Right ventricle myocardium superior (tissue), 1 donor: ENCODE measurements around the gene BCL7B. TPM values are rescaled to one million over a fixed set of nuclear protein-coding genes. Genes with fewer than 3 reads are reported as not detected.
"Not testable (repeated sequence)": the region's sequence is repeated elsewhere in the genome, so short reads cannot be mapped to it uniquely, and the experiment has no call there.

Source experiments
- ATAC-seq: fragments of 200-7000 bp; cut with Tn5 transposase; one replicate; pipeline ENCODE4 v1.9.1; 2020; ENCODE audit warnings: mild to moderate bottlenecking; ENCODE audit not compliant: poor library complexity
- DNase-seq: peaks from one replicate; pipeline ENCODE4 v3.0.0-alpha.2; 2020
- intact Hi-C: fragments of 100-400 bp; cut with DNase I; formaldehyde crosslinking; loops from one replicate; pipeline ENCODE4 v1.11.2; 2022
- total RNA-seq: library from RNA; stranded (reverse); fragmentation: NEBNext Ultra II Directional; extraction: Animal tissue kit (Norgen Biotek cat#: 25700); gene quantifications from one replicate; pipeline ENCODE4 v1.2.1, GENCODE V29; 2021
- donor health status: DM: no; HTN: yes; CAD: no; lungs with severe emphysema.

The BCL7B gene
- total RNA-seq, 1 donor from 2014 or later, result 76.2 TPM

DNA sequence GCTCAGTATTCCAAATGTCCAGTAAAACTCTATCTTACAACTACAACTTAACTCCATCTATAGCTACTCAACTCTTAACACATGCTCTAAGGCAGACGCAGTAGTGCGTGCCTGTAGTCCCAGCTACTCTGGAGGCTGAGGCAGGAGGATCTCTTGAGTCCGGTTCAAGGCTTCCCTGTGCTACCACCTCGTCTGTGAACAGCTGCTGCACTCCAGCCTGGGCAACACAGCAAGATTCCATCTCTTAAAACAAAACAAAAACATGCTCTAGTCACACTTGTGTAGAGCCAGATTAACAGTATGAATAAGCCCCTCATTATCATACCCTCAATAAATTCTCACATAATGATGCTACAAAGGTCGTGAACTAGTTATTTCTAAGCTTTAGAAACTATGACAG lies 39.0 kb downstream of the BCL7B start:
- no peak for ATAC-seq
- no peak for DNase-seq
- intact Hi-C loops, result no loop called here

DNA sequence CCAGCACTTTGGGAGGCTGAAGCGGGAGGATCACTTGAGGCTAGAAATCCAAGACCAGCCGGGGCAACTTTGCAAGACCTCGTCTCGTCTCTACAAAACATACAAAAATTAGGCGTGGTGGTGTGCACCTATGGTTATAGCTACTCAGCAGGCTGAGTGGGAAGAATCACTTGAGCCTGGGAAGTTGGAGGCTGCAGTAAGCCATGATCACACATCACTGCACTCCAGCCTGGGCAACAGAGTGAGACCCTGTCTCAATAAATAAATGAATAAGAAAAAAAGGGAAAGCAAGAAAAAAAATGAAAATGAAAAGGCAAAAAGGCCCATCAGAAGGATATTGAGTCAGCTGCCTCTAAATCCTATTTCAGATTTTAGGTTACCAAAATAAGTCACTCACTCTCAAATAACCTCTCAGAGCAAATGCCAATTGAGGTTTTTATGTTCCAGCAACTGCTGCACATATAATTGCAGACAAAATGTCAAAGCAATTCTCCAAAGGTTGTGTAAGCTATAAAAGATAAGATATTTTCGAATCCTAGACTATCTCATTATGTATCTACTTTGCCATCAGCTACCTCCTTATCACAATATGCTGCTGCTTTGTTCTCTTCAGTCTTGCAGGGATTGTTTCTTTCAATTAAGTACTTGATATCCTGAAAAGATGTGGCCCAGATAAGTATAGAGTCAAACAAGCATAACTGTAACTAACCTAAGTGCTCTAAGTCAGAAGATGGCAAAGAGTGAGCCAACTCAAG lies 40.1 kb downstream of the BCL7B start:
- intact Hi-C loops, result no loop called here
- ATAC-seq (no peak), DNase-seq (no peak)

DNA sequence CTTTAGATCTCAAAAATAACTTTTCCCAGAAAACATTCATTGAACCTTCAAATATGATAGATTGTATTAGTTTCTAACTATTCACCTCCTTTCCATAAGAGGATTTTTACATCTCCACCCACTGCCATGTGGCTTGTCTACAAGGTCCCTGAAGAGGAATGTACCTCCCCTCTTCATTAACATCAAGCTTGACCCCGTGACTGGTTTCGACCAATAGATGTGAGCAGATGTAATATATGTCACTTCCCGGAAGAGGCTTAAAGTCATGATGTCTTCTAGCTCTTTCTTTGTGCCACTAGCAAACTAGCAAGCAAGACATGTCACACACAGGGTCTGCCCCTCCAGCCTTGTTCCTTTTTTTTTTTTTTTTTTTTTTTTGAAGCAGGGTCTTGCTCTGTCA lies 42.3 kb downstream of the BCL7B start:
- ATAC-seq, result no peak
- no peak for DNase-seq
- intact Hi-C loops, result no loop called here

DNA sequence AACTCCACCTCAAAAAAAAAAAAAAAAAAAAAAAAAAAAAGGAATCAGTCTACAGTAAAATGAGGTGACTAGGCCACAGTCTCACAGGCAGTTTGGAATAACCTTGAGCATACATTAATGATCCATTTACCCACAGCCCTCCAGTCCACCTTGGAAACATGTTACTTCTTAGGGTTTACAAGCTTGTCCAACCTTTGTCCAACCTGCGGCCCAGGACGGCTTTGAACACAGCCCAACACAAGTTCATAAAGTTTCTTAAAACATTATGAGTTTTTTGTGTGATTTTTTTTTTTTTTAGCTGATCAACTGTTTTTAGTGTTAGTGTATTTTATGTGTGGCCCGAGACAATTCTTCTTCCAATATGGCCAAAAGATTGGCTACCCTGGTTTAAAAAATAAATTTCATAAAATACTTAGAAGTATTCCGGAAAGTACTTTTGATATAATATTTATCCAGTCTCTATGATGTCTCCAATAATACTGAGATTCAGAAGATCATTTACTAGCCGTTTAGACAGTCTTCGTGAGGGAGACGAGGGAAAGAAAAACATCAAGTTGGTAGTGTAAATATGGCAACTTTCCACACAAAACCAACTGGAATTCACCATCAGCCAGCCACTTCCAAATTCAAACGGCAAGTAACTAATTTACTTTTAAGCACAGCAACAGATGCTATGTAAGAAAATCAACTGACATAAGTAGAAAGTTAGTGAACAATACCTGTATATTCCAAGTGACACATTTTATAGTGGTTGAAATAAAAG lies 45.3 kb downstream of the BCL7B start:
- no peak for ATAC-seq

DNA sequence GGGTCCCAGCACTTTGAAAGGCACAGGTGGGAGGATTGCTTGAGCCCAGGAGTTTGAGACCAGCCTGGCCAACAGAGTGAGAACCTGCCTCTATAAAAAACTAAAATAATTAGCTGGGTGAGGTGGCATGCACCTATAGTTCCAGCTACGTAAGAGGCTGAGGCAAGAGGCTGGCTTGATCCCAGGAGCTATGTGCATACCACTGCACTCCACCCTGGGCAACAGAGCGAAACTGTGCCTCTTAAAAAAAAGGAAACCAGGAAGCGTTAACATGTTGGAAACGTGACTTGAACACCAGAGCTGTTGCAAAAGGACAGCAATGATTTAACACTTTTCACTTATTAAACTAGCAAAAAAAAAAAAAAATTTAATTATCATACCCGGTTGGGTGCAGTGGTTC lies 48.0 kb downstream of the BCL7B start:
- ATAC-seq (no peak), DNase-seq (no peak)
- intact Hi-C loops, result no loop called here

More for the DNA sequence above, 45.3 kb downstream of the BCL7B start:
- intact Hi-C loops, result no loop called here
- no peak for DNase-seq

DNA sequence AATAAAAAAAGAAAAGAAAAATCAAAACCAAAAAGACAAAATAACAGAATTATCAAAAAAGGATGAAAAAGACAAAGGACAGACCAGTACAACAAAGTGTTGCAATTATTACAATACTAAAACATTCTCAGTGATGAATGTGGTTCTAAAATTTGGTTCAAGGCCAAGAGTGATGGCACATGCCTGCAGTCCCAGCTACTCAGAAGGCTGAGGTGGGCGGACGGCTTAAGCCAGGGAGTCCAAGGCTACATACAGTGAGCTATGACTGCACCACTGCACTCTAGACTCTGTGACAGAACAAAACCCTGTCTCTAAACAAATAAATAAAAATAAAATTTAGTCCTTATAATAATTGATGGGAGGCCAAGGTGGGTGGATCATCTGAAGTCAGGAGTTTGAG lies 49.9 kb downstream of the BCL7B start:
- intact Hi-C loops, result no loop called here
- DNase-seq (no peak), ATAC-seq (no peak)

DNA sequence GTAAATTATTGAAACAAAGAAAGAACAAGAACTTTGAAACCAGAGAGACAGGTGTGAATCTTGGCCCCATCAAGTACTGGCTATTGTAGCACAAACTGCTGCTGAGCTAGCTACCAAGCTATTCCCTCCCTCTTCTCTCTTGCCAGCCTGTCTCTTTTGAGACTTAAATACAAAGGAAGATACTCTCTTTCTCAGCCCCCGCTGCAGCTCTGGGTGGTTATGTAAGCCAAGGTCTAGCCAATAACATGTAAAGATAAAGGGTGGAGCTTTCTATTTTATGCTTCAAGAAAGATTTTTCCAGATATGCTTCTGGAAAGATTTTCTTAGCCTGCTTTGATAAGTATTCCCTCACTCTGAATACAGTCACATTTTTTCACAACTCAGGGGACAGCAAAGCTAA lies 52.6 kb downstream of the BCL7B start:
- no peak for ATAC-seq
- no peak for DNase-seq
- intact Hi-C loops, result no loop called here

DNA sequence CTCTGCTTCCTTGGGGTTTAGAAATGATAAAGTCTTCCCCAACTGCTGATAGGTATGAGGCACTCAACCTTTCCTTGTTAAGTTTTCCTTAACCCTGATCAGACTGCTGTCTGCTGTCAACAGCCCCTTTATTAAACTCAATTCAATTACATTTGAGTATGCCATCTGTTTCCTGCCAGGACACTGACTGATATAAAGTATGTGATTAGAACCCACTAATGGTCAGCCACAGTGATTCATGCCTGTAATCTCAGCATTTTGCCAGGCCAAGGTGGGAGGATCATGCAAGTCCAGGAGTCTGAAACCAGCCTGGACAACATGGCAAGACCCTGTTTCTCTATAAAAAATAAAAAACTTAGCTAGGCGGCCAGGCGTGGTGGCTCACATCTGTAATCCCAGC lies 53.5 kb downstream of the BCL7B start:
- ATAC-seq (no peak), DNase-seq (no peak)
- intact Hi-C loops, result no loop called here

DNA sequence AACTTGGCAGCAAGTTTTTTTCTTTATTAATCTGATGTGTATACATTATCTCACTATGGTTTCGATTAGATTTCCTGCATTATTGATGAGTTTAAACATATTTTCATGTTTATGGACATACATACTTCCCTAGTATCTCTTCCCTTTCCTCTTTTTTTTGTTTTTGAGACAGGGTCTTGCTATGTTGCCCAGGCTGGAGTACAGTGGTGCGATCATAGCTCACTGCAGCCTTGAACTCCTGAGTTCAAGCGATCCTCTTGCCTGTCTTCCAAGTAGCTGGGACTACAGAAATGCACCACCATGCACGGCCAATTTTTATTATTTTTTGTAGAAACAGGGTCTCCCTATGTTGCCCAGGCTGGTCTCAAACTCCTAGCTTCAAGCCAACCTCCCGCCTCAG lies 54.3 kb downstream of the BCL7B start:
- DNase-seq, result no peak
- no peak for ATAC-seq
- intact Hi-C loops, result no loop called here

DNA sequence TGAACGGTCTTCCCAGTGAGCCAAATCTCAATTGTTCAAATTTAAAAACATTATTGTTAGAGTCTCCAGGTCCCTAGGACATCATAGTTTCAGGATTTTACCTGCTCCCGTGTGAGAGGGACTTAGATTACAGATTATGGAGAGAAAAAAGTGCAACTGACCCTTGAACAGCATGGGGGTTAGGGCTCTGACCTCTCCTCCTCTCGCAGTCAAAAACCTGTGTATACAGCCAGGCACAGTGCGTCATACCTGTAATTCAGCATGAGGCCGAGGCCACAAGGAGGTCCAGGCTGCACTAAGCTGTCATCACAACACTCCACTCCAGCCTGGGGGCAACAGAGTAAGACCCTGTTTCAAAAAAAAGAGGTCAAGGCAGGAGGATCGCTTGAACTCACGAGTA lies 60.9 kb downstream of the BCL7B start:
- ATAC-seq (no peak), DNase-seq (no peak)
- intact Hi-C loops, result no loop called here

DNA sequence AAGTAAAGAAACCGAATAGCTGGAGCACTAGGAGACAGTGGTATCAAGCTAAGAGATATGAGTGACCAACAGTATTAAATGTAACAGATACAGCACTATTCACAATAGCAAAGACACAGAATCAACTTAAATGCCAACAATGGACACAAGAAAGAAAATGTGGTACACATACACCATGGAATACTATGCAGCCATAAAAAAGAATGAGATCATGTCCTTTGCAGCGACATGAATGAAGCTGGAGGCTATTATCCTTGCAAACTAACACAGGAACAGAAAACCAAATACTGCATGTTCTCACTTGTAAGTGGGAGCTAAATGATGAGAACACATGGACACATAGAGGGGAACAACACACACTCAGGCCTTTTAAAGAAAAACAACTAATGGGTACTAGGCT lies 62.0 kb downstream of the BCL7B start:
- intact Hi-C loops, DNase-seq, ATAC-seq: not testable (repeated sequence)

DNA sequence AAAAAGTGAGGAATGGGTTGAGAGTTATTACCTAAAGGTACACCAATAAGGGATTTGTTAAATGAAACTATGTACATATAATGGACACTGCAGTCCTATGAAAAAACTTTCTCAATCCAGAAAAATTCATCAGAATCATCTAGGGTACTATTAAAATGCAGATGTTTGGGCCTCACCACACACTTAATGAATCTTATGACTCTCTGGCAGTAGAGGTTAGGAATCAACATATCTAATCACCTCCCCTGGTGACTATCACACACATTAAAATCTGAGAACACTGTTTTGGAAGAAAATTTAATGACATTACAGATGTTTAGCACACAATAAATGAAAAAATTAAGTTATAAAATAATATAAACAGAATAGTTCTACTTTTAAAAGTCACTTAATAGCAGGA lies 67.5 kb downstream of the BCL7B start:
- no peak for DNase-seq
- no peak for ATAC-seq
- intact Hi-C loops, result no loop called here

DNA sequence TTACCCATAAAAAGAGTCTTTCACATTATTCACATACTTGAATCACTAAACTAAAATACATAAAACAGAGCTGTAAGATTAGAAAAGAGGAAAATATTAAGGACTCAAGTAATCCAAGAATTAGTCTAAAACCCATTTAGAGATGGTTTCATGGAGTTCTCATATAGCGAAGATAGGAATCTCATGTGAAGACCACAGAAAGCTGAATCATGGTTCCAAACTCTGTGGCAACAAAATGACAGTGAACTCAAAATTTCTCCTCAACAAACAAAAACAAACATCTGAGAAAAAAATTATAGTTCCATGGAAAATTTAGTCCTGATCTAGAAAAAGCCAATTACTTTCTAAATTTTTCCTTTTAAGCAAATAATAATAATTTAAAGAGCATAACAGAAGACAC lies 70.0 kb downstream of the BCL7B start:
- DNase-seq (no peak), ATAC-seq (no peak)
- intact Hi-C loops, result no loop called here

Other genes starting within 250 kb of the BCL7B start
- 16.2 TPM for gene NSUN5, start 248.9 kb downstream of the BCL7B start, total RNA-seq
- gene TRIM50, start 229.6 kb downstream of the BCL7B start, total RNA-seq, result 0.51 TPM
- not detected for gene FKBP6, start 229.5 kb downstream of the BCL7B start, total RNA-seq
- gene FZD9, start 123.9 kb downstream of the BCL7B start, total RNA-seq, result 0.24 TPM
- 36.8 TPM for gene BAZ1B, start 35.4 kb downstream of the BCL7B start, total RNA-seq
- 10.6 TPM for gene TBL2, start 20.9 kb upstream of the BCL7B start, total RNA-seq
- 6.9 TPM for gene MLXIPL, start 66.8 kb upstream of the BCL7B start, total RNA-seq
- 2.7 TPM for gene VPS37D, start 110.1 kb upstream of the BCL7B start, total RNA-seq
- 11.8 TPM for gene DNAJC30, start 125.8 kb upstream of the BCL7B start, total RNA-seq
- 74.8 TPM for gene BUD23, start 125.9 kb upstream of the BCL7B start, total RNA-seq
- gene STX1A, start 162.0 kb upstream of the BCL7B start, total RNA-seq, result 1.7 TPM
- 18.6 TPM for gene ABHD11, start 181.1 kb upstream of the BCL7B start, total RNA-seq
- not detected for gene CLDN3, start 212.6 kb upstream of the BCL7B start, total RNA-seq